Left kidney (tissue), 2 donors: ENCODE results near the gene RIN3. TPM values are rescaled to one million over a fixed set of nuclear protein-coding genes. Genes with fewer than 3 reads are reported as not detected.

Source experiments
- DNase-seq: peaks from one replicate; pipeline ENCODE4 v3.0.0-alpha.2; 2013
- polyA plus RNA-seq: library from polyadenylated mRNA; unstranded; fragments of 120-200 nt; gene quantifications from one replicate; pipeline ENCODE4 v1.2.1, GENCODE V29; 2013; ENCODE audit not compliant: insufficient read length

Gene RIN3
- polyA plus RNA-seq, 1 donor, result 4.7 TPM

DNA sequence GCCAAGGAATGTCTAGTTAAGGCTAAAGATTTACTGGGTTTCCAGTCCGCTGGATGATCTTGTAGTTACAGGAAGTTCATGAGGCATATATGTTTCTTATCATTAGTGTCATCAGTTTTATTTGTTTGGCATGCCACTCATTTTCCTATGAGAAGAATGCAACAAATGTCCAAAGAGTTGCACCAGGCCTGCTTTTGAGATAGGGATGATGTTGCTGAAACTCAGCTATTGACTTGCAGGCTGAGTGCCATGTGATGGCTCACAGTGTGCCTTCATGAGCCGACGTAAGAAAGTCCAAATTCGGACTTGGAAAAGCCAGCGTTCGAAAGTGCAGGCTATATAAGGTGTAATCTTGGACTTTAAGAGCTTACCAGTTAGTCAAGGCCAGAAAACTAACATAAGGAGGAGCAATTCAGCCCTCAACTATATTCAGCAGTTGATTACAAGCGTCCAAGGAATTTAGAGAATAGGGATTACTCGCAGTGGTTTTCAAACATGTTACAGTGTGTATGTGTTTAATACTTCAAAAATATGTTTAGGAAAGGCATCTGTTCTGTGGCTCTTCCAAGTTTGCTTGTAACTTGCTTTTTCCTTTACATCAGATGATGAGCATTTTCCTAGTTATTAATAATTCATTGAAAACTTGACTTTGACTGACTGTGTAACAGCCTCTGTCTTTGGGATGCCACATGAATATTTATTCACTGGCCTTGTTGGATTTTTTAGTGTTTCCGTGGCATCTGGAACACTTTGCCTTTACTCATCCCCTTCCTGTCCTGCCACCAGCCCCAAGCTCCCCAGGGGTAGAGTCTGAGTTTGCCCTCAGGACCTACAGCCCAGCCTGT, 133.6 kb downstream of the RIN3 start:
- no peak for DNase-seq

DNA sequence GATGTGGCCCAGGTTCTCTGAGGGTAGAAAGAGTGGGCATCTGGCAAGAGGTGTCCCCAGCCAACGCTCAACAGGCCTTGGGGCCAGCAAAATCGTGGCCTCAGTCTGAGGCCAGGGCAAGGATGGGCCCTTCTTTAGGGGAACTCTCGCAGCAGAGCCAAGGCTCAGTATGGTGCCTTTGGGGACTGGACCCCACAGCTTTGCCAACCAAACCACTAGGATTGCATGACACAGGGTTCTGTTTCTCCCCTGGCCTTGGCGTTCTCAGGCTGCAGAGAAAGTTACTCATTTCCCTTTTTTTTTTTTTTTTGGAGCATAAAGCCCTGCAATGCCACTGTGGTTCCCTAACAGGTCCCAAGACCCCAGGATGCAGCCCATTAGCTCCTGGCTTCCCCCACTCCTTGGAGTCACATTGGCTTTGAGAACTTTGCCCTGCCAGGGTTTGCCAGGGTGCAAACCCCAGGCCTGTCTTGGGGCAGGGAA, 134.3 kb downstream of the RIN3 start:
- no peak for DNase-seq

DNA sequence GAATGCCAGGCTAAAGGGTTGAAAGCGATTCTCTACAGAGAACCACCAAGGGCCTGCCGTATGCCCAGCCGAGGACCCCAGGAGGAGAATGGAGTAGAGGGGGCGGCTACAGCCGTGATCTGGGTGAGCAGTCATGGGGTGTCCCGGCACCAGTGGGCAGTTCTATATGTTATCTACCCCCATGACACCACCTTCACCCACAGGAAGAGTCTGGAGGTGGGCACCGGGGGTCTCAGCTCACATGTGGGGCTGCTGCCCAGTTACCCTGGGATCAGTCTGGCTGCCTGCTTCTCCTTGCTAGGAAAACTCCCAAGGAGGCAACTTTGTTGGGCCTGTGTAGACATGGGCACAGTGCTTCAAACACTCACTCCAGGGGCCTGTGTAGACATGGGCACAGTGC, 135.5 kb downstream of the RIN3 start:
- no peak for DNase-seq

DNA sequence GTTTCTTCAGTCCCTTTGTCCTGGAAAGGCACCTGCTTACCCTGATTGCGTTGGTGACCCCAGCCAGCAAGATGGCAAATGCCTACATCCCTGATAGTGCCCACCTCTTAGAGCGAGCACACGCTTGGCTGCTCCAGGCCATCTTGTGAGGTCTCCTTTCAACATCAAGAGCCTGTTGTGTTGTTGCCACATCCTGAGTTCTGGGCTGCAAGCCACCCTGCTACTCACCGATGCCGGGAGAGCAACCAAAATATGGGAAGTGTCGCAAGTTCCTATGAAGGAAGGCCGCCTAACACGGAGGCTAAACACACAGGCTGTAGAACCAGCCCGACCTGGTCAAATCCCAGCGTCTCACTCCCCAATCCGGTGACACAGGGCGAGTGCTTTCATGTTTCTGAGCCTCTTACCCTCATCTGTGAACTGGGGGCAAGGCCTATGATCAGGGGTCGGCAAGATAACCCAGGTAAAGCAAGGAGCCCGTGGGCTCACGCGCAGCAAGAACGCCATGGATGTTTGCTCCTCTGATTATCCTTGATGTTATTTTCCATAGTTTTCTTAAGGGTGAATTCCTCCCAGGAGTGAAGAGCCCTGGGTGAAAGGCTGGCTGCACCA, 136.5 kb downstream of the RIN3 start:
- DNase-seq, result no peak

DNA sequence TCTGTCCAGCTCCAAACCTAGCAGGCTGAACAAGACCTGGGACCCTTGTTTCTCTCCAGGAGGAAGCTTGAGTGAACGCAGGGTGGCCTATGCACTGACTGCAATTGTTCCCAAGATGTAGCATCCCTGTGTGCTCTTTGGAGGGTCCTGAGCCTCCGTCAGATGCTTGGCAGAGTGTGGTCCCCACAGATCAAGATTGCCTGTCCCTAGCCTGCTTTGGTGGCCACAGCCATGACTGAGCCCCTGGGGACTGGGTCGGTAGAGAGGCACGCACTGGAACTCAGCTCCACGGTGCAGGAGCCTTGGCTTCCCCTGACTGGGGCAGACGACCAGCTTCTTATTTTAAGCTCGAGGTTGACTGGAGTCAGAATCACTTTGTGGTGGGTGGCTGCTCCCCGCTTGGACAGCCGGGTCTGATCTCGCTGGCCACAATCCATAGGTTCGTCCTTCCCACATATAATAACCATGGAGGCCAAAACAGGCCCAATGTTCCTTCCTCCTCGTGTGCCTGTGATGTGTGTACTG, 137.1 kb downstream of the RIN3 start:
- DNase-seq, result no peak

DNA sequence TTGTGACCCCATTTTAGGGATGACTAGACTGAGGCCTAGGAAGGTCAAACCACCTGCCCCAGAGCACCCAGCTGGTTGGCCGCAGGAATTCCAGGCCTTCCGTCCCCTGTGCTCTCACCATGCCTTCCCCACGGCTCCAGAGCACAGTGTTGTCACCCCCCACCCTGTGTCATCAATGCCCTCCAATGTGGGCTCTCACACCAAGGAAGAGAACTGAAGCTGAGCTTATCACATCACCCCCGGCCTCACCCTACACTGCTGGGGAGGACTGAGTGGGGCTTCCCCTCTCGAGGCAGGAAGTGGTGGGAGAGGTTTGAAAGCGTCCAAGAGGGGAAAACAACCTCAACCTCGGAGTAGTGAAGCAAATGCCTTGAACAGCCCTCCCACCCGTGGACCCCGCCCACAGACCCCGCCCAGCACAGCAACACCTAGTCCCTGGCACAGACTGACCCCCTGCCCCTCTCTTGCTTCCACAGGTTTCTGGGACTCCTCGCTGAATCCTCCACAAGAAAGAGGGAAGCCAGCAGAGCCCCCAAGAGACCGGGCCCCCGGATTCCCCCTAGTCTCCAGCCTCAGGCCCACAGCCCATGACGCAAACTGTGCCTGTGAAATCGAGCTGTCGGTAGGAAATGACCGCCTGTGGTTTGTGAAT, 137.7 kb downstream of the RIN3 start:
- DNase-seq, result no peak

DNA sequence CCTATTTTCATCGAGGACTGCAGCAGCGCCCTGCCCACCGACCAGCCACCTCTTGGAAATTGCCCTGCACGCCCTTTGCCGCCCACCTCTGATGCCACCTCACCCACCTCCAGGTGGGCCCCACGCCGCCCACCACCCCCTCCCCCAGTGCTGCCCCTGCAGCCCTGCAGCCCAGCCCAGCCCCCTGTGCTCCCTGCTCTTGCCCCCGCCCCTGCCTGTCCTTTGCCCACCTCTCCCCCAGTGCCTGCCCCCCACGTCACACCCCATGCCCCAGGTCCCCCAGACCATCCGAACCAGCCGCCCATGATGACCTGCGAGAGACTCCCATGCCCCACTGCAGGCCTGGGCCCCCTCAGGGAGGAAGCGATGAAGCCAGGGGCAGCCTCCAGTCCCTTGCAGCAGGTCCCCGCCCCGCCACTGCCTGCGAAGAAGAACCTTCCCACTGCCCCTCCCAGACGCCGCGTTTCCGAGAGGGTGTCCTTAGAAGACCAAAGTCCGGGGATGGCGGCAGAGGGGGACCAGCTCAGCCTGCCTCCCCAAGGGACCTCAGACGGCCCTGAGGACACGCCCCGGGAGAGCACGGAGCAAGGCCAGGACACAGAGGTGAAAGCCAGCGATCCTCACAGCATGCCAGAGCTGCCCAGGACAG, 138.3 kb downstream of the RIN3 start:
- no peak for DNase-seq

DNA sequence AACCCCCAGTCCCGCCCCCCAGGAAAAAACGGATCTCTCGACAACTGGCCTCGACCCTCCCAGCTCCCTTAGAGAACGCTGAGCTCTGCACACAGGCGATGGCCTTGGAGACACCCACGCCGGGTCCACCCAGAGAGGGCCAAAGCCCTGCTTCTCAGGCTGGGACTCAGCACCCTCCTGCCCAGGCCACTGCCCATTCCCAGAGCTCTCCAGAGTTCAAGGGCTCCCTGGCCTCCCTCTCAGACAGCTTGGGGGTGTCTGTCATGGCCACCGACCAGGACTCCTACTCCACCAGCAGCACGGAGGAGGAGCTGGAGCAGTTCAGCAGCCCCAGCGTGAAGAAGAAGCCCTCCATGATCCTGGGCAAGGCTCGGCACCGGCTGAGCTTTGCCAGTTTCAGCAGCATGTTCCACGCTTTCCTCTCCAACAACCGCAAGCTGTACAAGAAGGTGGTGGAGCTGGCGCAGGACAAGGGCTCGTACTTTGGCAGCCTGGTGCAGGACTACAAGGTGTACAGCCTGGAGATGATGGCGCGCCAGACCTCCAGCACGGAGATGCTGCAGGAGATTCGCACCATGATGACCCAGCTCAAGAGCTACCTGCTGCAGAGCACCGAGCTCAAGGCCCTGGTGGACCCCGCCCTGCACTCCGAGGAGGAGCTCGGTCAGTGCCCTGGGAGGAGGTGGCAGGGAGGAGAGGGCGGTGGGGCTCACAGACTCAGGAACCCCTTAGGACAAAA, 139.0 kb downstream of the RIN3 start:
- DNase-seq, result no peak

DNA sequence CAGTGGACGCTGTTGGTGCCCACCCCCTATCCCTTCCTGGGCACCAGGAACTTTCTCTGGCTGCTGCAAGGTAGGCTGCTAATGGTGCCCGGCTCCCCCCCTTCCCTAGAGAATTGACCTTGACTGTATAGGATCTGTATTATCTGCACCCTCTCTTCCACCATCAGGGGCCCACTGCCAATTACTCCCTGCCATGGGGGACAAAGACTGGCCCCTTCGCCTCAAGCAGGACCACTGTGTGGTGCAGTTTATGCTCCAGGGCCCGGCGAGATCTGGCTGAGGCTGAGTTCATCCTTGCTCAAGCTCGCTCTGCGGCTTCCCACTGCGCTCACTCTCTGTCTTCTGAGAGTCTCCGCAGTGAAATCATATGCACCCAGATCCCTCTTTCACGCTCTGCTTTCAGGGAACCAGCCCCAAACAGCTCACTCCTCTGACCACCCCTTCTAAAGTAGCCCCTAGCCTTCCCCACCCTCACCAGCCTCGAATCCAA, 139.6 kb downstream of the RIN3 start:
- DNase-seq, result no peak

DNA sequence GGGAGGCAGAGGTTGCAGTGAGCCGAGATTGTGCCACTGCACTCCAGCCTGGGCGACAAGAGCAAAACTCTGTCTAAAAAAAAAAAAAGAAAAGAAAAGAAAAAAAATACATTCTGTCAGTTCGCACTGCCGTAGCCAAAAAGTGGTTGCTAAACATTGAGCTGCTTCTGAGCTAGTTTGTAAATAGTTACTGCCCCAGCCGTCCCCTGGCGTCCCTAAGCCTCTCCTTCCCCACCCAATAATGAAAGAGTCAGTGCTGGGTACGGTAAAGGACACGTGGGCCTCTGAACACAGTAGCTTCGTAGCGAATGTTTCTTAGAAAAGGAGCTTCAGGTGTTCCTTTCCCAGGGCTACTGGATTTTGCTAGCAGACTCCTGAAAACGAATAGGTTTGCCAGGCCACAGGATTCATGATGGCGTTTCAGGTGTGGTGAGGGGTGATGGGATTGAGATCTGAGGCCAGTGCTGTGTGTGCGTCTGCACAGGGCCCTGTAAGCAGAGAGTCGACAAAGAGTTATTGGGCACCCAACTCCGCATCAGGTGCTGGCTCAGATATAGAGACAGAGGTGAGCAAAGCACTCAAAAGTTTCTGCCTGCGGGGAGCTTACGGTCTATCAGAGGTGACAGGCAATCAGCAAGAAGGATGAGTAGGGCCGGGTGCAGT, 140.8 kb downstream of the RIN3 start:
- no peak for DNase-seq

DNA sequence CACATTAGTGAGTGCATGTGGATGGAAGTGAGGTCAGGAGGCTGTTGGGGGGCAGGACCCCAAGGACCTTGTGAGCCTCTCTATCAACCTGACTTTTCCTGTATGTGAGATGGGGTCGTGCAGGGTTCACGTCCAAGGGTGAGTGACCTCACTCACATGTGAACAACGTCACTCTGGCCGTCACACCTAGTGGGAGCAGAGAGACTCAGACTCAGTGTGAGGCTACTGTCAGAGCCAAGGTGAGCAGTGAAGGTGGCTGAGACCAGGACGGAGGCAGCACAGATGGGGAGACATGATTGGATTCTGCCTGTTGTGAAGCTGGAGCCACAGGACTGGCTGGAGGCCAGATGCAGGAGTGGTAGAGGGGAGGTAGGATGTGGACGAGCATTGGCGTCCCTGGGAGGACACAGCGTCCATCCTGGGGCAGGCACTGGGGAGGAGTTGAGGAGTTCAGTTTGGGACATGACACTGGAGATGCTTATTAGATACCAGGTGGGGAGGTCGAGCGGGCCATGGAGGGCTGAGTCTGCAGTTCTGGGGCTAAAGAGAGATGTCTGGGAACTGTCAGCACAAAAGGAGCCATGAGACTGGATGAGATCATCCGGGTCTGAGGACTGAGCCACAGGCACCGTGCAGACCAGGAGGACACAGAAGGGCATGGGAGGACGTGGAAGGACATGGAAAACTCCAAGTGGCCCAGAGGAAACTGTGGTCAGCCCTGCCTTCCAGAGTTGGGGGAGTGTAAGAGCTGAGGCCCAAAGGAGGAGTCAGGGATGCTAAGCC, 142.0 kb downstream of the RIN3 start:
- DNase-seq, result no peak

DNA sequence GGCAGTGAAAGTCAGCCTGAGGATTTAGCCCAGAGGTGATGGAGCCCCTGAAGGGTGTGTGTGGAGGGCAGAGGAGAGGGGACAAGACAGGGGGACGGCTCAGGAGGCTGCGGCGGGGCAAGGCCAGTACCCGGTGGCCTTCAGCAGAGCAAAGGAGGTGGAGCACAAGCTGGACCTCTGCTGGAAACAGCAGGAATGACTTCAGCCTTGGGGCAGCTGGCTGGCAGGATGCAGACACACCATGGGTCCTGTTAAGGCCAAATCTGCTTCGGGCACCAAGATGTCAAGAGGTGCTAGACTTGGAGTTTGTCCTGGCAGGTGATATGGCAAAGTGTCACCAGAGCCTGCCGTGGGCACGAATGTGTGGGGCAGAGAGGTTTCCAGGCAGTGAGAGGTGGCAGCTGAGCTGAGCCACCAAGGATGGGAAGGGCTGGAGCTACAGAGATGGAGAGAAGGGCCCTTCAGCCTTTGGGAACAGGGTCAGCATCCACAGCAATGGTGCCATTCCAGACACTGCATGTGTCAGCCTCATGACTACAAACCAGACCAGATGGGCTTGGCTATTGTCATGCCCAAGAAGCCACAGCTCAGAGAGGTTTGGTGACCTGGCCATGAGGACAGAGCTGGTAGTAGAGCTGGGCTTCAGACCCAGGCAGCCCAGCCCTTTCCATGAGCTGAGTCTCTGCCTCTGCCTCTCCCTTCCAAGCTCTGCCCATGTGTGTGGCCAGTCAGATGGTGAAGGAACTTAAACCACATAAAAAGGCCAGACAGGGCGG, 142.9 kb downstream of the RIN3 start:
- no peak for DNase-seq

DNA sequence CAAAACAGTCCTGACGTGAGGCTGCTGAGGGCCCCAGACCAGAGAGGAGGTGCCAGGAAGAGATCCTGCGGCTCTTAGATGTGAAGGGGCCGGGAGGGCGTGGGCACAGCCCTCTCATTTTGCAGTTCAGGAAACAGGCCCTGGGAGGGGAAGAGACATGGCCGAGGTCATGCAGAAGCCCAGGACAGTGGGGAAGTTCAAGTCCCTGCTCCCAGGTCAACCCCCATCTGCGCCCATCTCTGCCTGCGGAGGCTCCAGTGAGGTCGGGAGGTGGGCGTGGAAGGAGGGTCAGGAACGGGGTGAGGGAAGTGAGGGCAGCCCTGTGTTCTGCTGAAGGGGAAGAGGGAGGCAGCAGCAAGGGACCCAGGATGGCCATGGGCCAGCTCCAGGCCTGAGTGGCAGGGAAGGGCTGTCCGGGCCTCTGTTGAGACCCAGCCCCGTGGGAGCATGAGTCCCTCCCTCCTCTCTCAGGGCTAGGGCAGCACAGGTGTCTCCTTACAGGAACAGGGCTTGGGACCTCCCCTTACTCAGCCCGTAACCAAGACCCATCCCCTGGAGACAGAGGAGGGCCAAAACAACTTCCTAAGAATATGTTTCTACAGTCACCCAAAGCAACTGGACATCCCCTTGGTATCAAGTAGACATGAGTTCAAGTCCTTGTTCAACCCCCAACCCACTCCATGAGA, 144.0 kb downstream of the RIN3 start:
- no peak for DNase-seq

DNA sequence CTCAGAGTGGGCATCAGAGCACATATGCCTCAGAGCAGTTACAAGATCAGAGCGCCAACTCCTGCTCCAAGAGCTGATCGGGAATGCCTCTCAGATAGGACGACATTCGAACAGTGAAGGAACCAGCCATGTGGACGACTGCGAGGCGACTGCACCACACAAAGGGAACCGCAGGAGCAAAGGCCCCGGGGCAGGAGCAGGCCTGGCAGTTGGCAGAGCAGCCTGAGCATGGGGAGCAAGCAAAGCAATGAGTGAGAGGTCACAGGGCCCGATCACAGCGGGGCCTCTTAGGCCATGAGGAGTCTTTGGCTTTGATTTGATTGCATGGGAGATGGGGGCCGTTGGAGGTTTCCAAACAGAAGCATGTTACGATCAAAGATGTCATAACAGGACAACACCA, 144.6 kb downstream of the RIN3 start:
- no peak for DNase-seq

DNA sequence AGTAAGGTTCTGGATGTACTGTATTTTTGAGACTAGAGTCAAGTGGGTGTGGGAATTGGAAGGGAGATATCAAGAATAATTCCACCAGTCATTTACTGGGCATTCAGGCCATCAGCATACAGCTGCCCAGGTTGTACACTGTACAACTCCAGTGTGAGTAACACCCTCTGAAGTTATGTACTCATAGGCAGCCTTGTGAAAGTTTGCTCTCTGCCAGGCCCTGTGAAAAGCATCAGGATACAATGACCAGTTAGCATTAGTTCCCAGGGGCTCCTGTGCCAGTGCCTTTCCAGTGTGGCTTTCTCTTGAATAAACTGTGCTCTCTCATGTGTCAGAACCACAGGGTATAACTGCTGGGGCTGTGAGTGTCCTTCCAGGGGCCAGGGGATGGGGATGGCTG, 145.1 kb downstream of the RIN3 start:
- no peak for DNase-seq

DNA sequence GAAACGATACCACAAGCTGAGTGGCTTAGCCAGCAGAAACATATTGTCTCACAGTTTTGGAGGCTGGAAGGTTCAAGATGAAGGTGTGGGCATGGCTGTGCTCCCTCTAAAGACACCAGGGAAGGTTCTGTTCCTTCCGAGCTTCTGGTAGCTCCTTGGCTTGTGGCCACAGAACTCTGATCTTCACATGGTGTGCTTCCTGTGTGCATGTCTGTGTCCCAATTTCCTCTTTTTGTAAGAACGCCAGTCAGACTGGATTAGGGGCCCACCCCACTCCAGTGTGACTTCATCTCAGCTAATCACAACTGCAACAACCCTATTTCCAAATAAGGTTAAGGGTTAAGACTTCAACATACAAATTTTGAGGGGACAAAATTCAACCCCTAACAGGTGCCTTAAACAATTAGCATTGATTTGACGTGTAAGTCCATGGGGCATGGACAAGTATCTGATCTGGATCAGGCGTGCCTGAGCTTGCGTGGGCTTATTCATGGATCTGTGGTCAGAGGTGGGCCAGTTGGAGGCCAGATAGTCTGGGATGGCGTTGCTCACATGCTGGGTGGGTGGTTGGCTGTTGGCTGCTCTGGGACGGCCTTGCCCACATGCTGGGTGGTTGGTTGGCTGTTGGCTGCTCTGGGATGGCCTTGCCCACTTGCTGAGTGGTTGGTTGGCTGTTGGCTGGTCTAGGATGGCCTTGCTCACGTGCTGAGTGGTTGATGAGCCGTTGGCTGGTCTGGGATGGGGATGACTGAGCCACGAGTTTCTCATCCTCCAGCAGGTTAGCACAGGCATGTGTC, 146.4 kb downstream of the RIN3 start:
- DNase-seq, result no peak

DNA sequence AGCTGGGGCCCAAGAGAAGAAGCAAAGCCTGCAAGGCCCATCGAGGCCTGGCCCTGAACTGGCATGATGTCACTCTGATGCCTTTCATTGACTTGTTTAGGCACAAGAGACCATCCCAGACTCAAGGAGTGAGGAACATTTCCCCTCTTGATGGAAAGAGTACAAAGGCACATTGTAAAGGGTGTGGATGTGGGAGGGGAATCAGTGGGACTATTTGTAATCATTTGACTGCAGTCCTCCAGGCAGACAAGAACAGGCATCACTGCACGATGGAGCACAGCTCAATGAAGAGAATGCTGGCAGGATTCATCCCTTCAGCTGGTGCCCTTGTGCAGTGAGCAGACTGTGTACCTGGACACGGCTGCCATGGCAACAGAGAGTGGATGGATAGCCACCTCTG, 147.0 kb downstream of the RIN3 start:
- no peak for DNase-seq

DNA sequence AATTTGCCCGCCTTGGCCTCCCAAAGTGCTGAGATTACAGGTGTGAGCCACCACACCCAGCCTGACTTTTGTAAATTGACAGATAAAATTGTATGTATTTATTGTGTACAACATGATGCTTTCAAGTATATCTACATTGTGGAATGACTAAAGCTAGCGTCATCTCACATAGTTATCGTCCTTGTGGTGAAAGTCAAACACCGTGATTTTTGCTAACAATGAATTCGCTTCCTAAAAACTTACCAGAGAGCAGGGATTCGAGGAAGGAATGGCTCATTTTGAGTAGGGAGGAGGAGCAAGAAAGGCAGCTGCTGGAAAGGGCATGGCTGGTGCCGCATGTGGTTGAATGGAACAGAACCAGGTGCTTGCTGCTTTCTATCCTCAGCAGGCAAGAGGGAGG, 149.5 kb downstream of the RIN3 start:
- no peak for DNase-seq
